OCI-LY7 (cell line): Measurements from ENCODE around the gene CSH2. TPM values are rescaled to one million over a fixed set of nuclear protein-coding genes. Genes with fewer than 3 reads are reported as not detected.
"Not testable (repeated sequence)": the region's sequence is repeated elsewhere in the genome, so short reads cannot be mapped to it uniquely, and the experiment has no call there.

Experiments used
- BruUV-seq: library from RNA; stranded (reverse); fragments of 400-500 nt; replicated peaks from 2 replicates; lab custom pipeline; 2021; lab: Mats Ljungman, UMichigan
- CTCF ChIA-PET: fragments of 300-600 bp; sonication (Branson Sonifier 250); formaldehyde crosslinking; loops from one replicate; lab custom pipeline; 2022; ENCODE audit warnings: antibody characterized with exemption; ENCODE audit not compliant: unreplicated experiment; lab: Charles Lee
- POLR2A ChIA-PET: fragments of 300-600 bp; sonication (Branson Sonifier 250); formaldehyde crosslinking; loops from one replicate; lab custom pipeline; 2022; ENCODE audit warnings: antibody characterized with exemption; lab: Charles Lee
- DNase-seq: peaks from one replicate; pipeline ENCODE4 v3.0.0-alpha.2; 2015; ENCODE audit warnings: low spot score
- H2AFZ ChIP-seq: fragments of 200-600 bp; sonication (generic), shearing (Covaris generic); 2 replicates; pipeline ENCODE4 v1.6.1; 2014; ENCODE audit warnings: mild to moderate bottlenecking, antibody characterized with exemption, low read length, moderate library complexity
- H3K27ac ChIP-seq: fragments of 200-600 bp; sonication (generic); 2 replicates; pipeline ENCODE4 v1.5.1; 2014; ENCODE audit warnings: mixed run types, low read depth, mild to moderate bottlenecking, moderate library complexity, low read length, inconsistent platforms; ENCODE audit not compliant: poor library complexity, severe bottlenecking
- H3K36me3 ChIP-seq: fragments of 200-600 bp; sonication (generic); 2 replicates; pipeline ENCODE4 v1.6.1; 2014; ENCODE audit warnings: mild to moderate bottlenecking, antibody characterized with exemption, low read length, moderate library complexity, mixed read lengths; ENCODE audit not compliant: insufficient read depth
- H3K4me1 ChIP-seq: fragments of 200-600 bp; sonication (generic); 2 replicates; pipeline ENCODE4 v1.5.1; 2014; ENCODE audit warnings: mild to moderate bottlenecking, low read length; ENCODE audit not compliant: insufficient read depth, poor library complexity, severe bottlenecking
- H3K4me2 ChIP-seq: fragments of 200-600 bp; sonication (generic); 2 replicates; pipeline ENCODE4 v1.6.1; 2014; ENCODE audit warnings: mild to moderate bottlenecking, low read length
- H3K4me3 ChIP-seq: fragments of 200-600 bp; sonication (generic); 2 replicates; pipeline ENCODE4 v1.5.1; 2014; ENCODE audit warnings: mild to moderate bottlenecking, low read depth, low read length; ENCODE audit not compliant: poor library complexity, severe bottlenecking
- H3K79me2 ChIP-seq: fragments of 200-600 bp; sonication (generic); 2 replicates; pipeline ENCODE4 v1.6.1; 2016; ENCODE audit warnings: low read depth, mild to moderate bottlenecking, low read length, moderate library complexity, mixed read lengths; ENCODE audit not compliant: insufficient read depth
- H3K9me2 ChIP-seq: fragments of 200-600 bp; sonication (generic); 2 replicates; pipeline ENCODE4 v1.6.1; 2016; ENCODE audit warnings: mild to moderate bottlenecking, low read length, mixed read lengths; ENCODE audit not compliant: insufficient read depth
- H3K9me3 ChIP-seq: fragments of 200-600 bp; sonication (generic); 2 replicates; pipeline ENCODE4 v1.6.1; 2014; ENCODE audit warnings: mild to moderate bottlenecking, mixed run types, low read length, mixed read lengths
- H4K20me1 ChIP-seq: fragments of 200-600 bp; sonication (generic); 2 replicates; pipeline ENCODE4 v1.6.1; 2014; ENCODE audit warnings: mild to moderate bottlenecking, antibody characterized with exemption, low read length, moderate library complexity, mixed read lengths; ENCODE audit not compliant: insufficient read depth
- CTCF ChIP-seq: fragments of 200-600 bp; sonication (generic); conservative IDR thresholded peaks from 2 replicates; pipeline ENCODE4 v1.5.1; 2014; ENCODE audit warnings: mild to moderate bottlenecking, antibody characterized with exemption, low read length, moderate library complexity, mixed read lengths
- intact Hi-C: fragments of 100-400 bp; cut with micrococcal nuclease; formaldehyde crosslinking; loops from one replicate; pipeline ENCODE4 v1.10.0; 2022; ENCODE audit not compliant: unreplicated experiment
- total RNA-seq, 2 experiments: library from RNA; depleted of rRNA in 1 of 2; stranded (reverse); fragments of >200 nt in 1 of 2; shearing (Covaris generic) in 1 of 2; gene quantifications; 2 replicates each; pipeline ENCODE4 v1.2.3, GENCODE V29; 2014 to 2022

The CSH2 gene
- total RNA-seq, 2 experiments from 2014 or later: not detected

- H3K9me3 ChIP-seq, POLR2A ChIA-PET, DNase-seq, H3K4me2 ChIP-seq, H2AFZ ChIP-seq, H4K20me1 ChIP-seq, H3K9me2 ChIP-seq, H3K79me2 ChIP-seq, CTCF ChIA-PET, H3K4me3 ChIP-seq, H3K4me1 ChIP-seq, H3K27ac ChIP-seq, BruUV-seq, H3K36me3 ChIP-seq, intact Hi-C loops: not testable (repeated sequence)
Observed at GRCh38 chr17:63874061-63874626, 667 bp upstream of the CSH2 start.

- H3K4me2 ChIP-seq, H3K27ac ChIP-seq, POLR2A ChIA-PET, CTCF ChIA-PET, H3K4me1 ChIP-seq, H2AFZ ChIP-seq, intact Hi-C loops, H4K20me1 ChIP-seq, H3K79me2 ChIP-seq, H3K4me3 ChIP-seq, DNase-seq, H3K9me2 ChIP-seq, H3K9me3 ChIP-seq, H3K36me3 ChIP-seq, BruUV-seq: not testable (repeated sequence)
Observed at GRCh38 chr17:63871646-63872365, 1.7 kb downstream of the CSH2 start.

- H3K4me3 ChIP-seq, H4K20me1 ChIP-seq, CTCF ChIA-PET, DNase-seq, H3K4me2 ChIP-seq, H3K27ac ChIP-seq, H3K4me1 ChIP-seq, H2AFZ ChIP-seq, POLR2A ChIA-PET, H3K79me2 ChIP-seq, intact Hi-C loops, H3K9me2 ChIP-seq, BruUV-seq, H3K9me3 ChIP-seq, H3K36me3 ChIP-seq: not testable (repeated sequence)
Observed at GRCh38 chr17:63870292-63870665, 3.2 kb downstream of the CSH2 start.

- BruUV-seq, H3K9me3 ChIP-seq, intact Hi-C loops, POLR2A ChIA-PET, CTCF ChIA-PET, H3K36me3 ChIP-seq, H3K4me1 ChIP-seq, H3K9me2 ChIP-seq, H3K79me2 ChIP-seq, H3K4me3 ChIP-seq, H3K27ac ChIP-seq, DNase-seq, H2AFZ ChIP-seq, H3K4me2 ChIP-seq, H4K20me1 ChIP-seq: not testable (repeated sequence)
- peak; percentile 52 for TF ChIP-seq CTCF
Observed at GRCh38 chr17:63869491-63870291, 3.8 kb downstream of the CSH2 start.

- H3K4me3 ChIP-seq, H3K4me1 ChIP-seq, H3K27ac ChIP-seq, H3K9me3 ChIP-seq, intact Hi-C loops, H4K20me1 ChIP-seq, H3K9me2 ChIP-seq, POLR2A ChIA-PET, H3K79me2 ChIP-seq, H3K36me3 ChIP-seq, H3K4me2 ChIP-seq, BruUV-seq: not testable (repeated sequence)
- DNase-seq: peak; percentile 31
- H2AFZ ChIP-seq: peak overlapping the region; percentile 39; the same call in 1 of the 2 replicates
- CTCF ChIA-PET: interaction anchor here (1.6 kb wide), 1 partner anchor 18 kb away, joined by 4 read pairs; no protein-coding TSS in a partner anchor
Observed at GRCh38 chr17:63866625-63867024, 6.9 kb downstream of the CSH2 start.
